HG03469 (cell line): ENCODE data around the gene GIMAP5.

Source experiments
- ATAC-seq: cut with Tn5 transposase; IDR thresholded peaks from one replicate; pipeline ENCODE4 v1.9.1; 2021; ENCODE audit warnings: mild to moderate bottlenecking, moderate library complexity, moderate number of reproducible peaks; ENCODE audit not compliant: unreplicated experiment

The GIMAP5 gene

GRCh38 chr7:150734254-150734653 is 3.0 kb upstream of the GIMAP5 start:
- ATAC-seq = no peak

DNA sequence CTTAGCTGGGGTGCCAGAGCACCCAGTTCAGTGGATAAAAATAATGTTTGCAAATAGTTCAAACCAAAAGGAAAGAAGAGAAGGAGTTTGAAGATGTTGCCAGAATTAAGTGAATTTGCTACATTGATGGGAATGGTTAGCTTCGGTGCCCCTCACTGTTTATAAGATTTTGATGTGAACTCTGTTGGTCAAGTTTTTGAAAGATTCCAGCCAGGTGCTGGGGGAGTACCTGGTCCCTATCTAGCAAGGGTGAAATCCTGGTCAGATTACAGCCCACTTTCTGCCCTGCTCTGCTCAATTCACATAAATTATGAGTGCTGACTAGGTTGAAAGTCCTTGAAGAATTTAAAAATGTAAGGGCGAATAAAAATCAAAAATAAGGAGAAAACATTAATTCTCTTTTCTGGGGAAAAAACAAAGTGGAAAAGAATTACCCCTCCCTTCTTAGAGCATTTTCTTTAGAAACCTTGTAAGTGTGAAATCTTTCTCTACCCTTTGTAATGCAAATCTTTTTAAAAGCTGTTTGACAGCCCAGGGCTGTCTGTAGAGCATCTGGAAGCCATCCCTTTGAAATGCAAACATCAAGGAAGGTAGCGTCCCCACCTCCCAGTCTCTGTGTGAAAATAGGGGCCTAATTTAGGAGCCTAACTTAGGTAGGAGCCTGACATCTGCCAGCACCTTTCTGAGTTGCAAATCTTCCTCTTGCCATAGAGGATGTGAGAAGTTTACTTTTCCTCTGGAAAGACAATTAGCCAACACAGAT is 1.4 kb upstream of the GIMAP5 start:
- no peak for ATAC-seq

DNA sequence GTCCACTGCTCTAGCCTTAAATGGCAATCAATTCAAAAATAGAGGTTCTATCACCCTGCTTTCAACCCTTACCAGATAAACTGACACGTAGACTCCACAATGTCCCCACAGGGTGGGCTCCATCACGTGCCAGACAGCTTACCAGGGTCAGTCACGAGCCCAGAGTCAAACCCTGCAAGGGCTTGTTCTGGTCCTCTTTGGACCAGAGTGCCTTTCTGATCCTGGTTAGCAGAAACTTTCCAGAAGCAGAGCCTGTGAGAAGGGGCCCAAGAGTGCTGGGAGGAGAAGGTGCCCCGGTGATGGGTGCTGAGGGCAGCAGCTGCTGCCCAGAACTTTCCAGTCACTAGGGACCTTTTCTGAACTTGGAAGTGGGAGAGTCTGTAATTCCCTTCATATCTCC is 354 bp upstream of the GIMAP5 start:
- ATAC-seq = no peak

GRCh38 chr7:150738092-150738491 is 874 bp downstream of the GIMAP5 start:
- ATAC-seq = no peak

DNA sequence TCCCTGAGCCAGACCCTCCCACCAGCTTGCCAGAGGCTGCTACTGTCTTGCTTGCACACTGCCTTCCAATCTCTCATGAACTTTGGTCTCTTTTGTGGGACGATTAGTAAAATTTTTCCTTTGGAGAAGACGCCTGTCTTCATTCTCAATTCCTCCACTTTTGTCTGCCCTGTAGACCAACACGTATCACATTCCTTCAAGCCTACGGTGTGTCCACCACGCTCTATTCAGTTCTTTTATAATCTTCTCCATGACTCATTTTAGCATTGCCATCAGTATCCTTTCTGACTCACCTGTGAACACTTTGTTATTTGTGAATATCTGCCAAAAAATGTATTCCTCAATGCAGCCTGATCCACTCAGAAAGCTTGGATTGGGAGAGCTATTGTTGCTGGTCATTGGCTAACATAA is 1.4 kb downstream of the GIMAP5 start:
- ATAC-seq = no peak

GRCh38 chr7:150739033-150739432 is 1.8 kb downstream of the GIMAP5 start:
- ATAC-seq = no peak

GRCh38 chr7:150740053-150740452 is 2.8 kb downstream of the GIMAP5 start:
- ATAC-seq = no peak

GRCh38 chr7:150742286-150742968 is 5.2 kb downstream of the GIMAP5 start:
- no peak for ATAC-seq

DNA sequence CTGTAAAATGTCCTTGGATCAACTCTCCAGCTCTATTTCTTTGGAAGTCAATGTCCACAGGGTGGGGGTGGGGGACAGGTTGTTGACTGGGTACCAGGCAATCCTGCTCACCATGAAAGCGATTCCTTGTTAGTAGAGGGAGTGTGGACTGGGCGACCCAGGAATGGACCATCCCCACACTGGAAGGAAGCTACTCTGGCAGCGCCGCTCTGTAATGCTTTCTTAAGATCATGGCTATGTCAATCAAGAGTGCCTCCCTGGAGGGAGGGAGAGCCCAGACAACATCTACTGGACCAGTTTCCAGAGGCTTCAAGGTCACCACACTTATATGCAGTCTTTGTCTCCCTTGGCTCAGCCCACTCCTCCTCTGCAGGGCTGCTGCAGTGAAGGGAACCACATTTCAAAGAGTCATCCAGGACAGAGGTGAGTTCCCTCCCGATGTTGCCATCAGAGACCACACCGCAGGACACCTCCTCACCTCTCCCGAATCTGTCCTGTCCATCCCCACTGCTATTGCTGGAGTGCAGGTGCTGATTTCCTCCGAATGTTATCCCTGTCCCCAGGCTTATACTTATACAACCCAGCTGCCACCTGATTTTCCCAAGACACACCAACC is 6.9 kb downstream of the GIMAP5 start:
- ATAC-seq = no peak

DNA sequence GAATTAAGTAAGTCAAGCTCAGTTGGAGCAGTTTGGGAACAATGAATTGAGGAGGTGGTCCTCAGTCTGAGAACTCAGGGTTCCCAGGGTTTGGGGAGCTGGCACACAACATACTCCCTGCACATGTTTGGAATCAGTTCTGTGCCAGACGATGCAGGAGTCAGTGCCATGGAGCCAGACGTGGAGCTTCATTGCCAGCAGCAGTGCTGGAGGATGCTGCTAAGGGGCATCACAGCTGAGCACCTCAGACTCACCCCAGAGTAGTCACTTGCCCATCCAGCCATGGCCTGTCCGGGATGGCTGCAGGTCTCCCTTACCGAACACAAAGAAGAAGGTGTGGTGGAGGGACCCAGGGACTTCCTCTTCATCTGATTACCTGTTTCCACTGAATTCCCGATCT is 7.9 kb downstream of the GIMAP5 start:
- ATAC-seq = no peak

DNA sequence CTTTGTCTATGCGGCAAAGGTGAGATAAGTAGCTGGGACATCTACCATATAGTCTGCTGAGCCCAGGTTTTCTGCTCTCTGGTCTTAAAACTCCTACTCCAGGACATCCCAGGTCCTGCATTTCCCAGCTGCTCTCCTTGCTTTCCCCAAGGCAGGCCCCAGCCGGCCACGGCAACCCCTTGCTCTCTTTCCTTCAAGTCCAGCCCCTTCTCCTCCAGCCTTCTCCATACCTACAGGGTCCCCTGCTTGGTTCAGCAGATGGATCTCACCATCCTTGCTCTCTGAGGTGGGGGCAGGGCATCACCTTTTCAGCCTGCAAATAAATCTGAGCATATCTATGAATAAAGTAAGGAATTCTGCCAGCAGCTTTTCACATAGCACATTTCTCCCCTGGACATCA is 8.7 kb downstream of the GIMAP5 start:
- ATAC-seq = no peak

DNA sequence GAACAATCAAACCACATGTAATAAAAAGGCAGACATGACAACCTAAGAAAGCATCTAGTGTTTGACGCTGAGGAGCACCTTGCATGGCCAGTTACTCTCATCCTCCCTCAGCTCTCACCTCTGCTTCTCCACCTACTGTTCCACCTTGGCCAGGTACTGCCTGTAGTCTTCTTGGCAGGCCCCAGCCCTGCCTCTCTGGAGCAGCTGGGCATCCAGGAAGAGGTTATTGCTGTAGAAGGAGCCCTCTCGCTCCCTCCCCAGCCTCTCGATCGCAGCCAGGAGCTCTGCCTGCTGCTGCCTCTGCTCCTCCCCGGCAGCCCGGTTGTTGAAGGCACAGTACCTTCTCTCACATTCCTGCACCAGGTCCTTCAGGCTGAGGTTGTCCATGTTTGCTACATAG is 9.7 kb downstream of the GIMAP5 start:
- no peak for ATAC-seq

DNA sequence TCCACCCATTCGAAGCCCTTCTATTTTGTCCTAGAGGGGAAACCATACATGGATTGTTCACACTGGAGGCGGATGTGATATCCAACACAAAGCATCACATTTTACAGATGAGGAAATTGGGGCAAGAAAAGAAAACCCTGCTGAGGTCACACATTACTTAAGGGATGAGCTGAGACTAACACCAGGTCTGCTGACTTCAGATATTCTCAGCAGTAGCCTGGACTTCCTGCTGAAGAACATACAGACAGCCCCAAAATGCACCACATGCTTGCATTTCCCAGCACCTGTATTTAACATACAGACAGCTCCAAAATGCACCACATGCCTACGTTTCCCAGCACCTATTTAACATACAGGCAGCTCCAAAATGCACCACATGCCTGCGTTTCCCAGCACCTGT is 11.2 kb downstream of the GIMAP5 start:
- no peak for ATAC-seq

DNA sequence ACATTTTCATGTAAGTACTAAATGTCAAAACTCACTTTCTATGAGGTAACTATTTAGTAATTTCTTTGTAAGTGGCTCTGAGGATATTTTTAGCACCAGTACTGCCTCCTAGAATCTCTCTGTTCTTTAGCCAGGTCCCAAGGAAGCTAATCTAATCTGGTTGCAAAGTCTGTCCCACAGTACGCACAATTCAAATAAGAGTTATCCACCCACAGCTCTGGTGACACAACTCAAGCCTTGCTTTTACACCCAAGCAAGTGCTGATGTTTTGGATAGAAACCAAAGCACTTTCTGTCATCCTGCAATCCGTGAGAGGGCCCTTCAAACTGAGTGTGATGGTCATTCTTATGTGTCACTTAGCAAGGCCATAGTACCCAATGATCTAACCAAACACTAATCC is 14.5 kb downstream of the GIMAP5 start:
- no peak for ATAC-seq

DNA sequence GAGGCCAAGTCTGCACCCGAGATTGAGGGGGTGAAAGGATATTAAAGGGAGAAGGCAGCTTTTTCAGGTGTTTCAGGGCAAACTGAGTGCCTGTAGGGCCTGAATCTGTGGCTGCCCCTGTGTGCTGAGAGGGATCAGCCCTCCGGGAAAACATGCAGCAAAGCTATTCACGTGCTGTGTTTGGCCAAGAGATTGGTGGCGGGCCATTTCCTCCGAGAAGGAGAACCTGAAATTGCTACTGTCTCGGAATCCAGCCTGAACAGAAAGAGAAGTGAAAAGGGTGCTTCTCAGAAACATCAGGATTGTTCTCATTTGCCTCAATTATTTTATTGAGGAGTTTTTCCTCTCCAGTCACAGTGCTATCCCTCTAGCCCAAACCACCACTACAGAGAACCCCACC is 16.0 kb downstream of the GIMAP5 start:
- no peak for ATAC-seq

- ATAC-seq = no peak
Observed at GRCh38 chr7:150753826-150754603, 16.8 kb downstream of the GIMAP5 start.

DNA sequence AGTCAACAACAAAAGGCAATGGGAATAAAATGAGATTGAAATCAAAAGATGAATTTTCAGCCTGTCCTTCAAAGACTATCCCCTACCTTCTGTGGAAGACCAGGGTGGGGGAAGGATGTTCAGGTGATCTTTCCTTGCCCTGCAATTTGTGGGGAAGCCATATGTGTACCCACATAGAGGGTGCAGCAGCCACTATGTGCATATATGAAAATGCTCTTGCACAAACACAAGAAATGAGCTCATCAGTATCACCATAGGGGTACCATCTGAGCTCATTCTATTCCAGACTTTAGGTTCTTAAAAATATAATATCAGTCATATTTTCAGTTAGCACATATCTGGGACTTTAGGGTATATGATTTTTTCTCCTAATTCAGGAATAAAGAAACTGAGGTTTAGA is 17.7 kb downstream of the GIMAP5 start:
- no peak for ATAC-seq

DNA sequence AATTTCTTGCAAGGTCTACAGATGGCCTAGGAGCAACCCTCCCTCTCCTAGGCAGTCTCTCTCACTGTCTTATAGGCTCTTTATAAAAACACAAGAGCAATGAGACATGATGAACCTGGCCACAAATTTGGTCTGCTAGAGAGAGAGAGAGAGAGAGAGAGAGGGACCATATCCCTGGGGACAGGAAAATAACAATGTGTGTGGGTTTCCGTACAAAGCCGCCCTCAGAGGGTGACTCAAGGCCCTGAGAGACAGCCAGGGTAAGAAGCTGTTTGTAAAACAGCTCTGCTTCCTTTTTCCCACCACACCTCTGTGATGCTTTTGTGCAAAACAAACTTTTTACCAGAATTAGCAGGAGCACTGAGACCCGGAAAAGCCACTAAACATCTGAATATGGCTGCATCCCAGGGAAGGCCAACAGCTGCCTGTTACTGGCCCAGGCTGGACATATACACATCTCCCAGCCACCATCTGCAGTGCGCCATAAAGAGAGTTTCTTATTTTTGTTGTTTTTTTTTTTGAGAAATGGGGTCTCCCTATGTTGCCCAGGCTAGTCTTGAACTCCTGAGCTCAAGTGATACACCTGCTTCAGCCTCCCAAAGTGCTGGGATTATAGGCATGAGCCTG is 18.4 kb downstream of the GIMAP5 start:
- no peak for ATAC-seq

- no peak for ATAC-seq
Observed at GRCh38 chr7:150756166-150756565, 18.9 kb downstream of the GIMAP5 start.

DNA sequence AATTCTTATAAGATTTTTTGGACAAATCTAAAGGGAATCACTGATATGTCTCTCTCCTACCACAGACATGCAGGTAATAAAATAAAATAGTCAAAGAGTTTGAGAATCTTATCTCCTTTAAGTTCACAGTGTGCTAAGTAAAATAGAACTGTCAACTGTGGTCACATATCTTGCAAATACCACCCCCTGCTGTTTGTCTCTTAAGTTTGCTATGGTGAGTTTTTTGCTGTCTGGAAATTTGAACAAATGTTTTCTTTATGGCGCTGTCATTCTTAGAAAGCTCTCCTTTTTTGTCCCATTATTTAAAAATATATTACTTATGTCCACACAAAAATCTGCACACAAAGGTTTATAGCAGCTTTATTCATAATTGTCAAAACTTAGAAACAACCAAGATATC is 19.6 kb downstream of the GIMAP5 start:
- no peak for ATAC-seq

DNA sequence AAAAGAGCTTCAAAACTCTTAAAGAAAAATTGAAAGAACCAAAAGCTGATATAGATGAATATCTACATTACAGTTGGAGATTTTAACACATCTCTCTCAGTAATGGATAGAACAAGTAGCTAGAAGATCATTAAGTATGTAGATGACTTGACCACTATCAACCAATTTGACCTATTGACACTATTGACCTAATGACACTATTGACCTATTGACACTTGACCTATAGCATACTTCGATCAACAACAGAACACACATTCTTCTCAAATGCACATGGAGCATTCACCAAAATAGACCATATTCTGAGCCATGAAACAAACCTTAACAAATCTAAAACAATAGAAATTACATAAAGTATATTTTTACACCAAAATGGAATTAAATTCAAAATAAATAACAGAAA is 22.3 kb downstream of the GIMAP5 start:
- no peak for ATAC-seq
